ENCODE data around the gene SLC25A11. TPM values are rescaled to one million over a fixed set of nuclear protein-coding genes. Genes with fewer than 3 reads are reported as not detected.

SLC25A11 gene
- total and polyA plus RNA-seq, 4 donors = 34.8 to 72.1 (median 54.2) TPM

- DNase-seq (no peak), ATAC-seq (ENCODE audit: insufficient read depth, low FRiP score) (no peak)
- H3K9ac ChIP-seq (ENCODE audit: insufficient read depth in 1 of 2, low read length in 2 of 2) = no peak overlapping the region
- no peaks in the 10 kb centered on the region for H3K4me1 ChIP-seq (ENCODE audit: control insufficient read depth in 5 of 5, insufficient read depth in 5 of 5, low read length in 5 of 5)
- no peak overlapping the region for H3K27ac ChIP-seq (ENCODE audit: low read depth in 1 of 2, low read length in 1 of 2)
- no peak overlapping the region for H3K4me3 ChIP-seq
- H3K27me3 ChIP-seq (ENCODE audit: control insufficient read depth in 3 of 3, insufficient read depth in 3 of 3, low read length in 2 of 3) = no peaks in the 10 kb centered on the region
- WGBS, 2 donors = 92 to 96% methylated on average over 41 to 42 of the region's 42 CpGs
- H3K36me3 ChIP-seq (ENCODE audit: control insufficient read depth in 4 of 4, insufficient read depth in 4 of 4, low read length in 4 of 4) = peaks cover 7 to 83% (median 39%) of the 10 kb centered on the region in 4 donors
- H3K9me3 ChIP-seq (ENCODE audit: control insufficient read depth in 4 of 4, insufficient read depth in 3 of 4, low read length in 3 of 4) = no peaks in the 10 kb centered on the region
- TF ChIP-seq CTCF (IDR thresholded peaks at IDR 0.05; ENCODE audit: control extremely low read depth, extremely low read depth) = no peak
Observed at GRCh38 chr17:4891411-4892410, 48.1 kb downstream of the SLC25A11 start.

DNA sequence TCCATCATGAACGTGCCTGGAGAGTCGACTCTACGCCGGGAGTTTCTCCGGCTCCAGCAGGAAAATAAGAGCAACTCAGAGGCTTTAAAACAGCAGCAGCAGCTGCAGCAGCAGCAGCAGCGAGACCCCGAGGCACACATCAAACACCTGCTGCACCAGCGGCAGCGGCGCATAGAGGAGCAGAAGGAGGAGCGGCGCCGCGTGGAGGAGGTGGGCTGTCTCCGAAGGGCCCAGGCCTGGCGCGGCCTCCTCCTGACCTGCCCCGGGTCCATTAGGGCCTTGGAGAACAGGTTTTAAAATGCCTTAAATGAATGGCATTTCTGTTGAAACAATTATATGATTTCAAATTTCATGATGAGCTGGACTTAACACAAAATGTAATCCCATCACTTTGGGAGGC, 52.3 kb downstream of the SLC25A11 start:
- Histone ChIP-seq H3K4me1 (ENCODE audit: control insufficient read depth in 5 of 5, insufficient read depth in 5 of 5, low read length in 5 of 5) (no peaks in the 10 kb centered on the region), H3K4me3 (no peak overlapping the region), H3K9ac (ENCODE audit: insufficient read depth in 1 of 2, low read length in 2 of 2) (no peak overlapping the region), H3K36me3 (ENCODE audit: control insufficient read depth in 4 of 4, insufficient read depth in 4 of 4, low read length in 4 of 4) (peaks cover 7 to 70% (median 34%) of the 10 kb centered on the region in 4 donors), H3K9me3 (ENCODE audit: control insufficient read depth in 4 of 4, insufficient read depth in 3 of 4, low read length in 3 of 4) (no peaks in the 10 kb centered on the region), H3K27me3 (ENCODE audit: control insufficient read depth in 3 of 3, insufficient read depth in 3 of 3, low read length in 2 of 3) (no peaks in the 10 kb centered on the region), H3K27ac (ENCODE audit: low read depth in 1 of 2, low read length in 1 of 2) (no peak overlapping the region)
- DNase-seq = no peak
- ATAC-seq (ENCODE audit: insufficient read depth, low FRiP score) = no peak
- 92 to 93% methylated on average over 18 of the region's 18 CpGs for WGBS, 2 donors
- no peak for TF ChIP-seq CTCF (IDR thresholded peaks at IDR 0.05; ENCODE audit: control extremely low read depth, extremely low read depth)

Small RNA genes lying within 50 kb of the gene (small RNA-seq; reads per million reads assigned to genes)
- gene MIR6864 (ENCODE audit: low replicate concordance) (not detected), gene MIR6865 (ENCODE audit: low replicate concordance) (not detected)

Other genes with a start within 250 kb of the SLC25A11 start
- gene PELP1, start 235.9 kb downstream of the SLC25A11 start, total RNA-seq = 10 to 100 TPM; 26.6 to 53.9 TPM
- gene PELP1, start 235.9 kb downstream of the SLC25A11 start, polyA plus RNA-seq = 10 to 100 TPM; 21.0 to 28.6 TPM
- 100 to 1,000 TPM in 1 of 2 donors, 10 to 100 TPM in 1; 27.2 to 186 TPM for gene ARRB2, start 229.4 kb downstream of the SLC25A11 start, total RNA-seq
- gene ARRB2, start 229.4 kb downstream of the SLC25A11 start, polyA plus RNA-seq = 100 to 1,000 TPM in 1 of 2 donors, 10 to 100 TPM in 1; 98.5 to 222 TPM
- gene MED11, start 208.6 kb downstream of the SLC25A11 start, total RNA-seq = 10 to 100 TPM; 14.3 to 27.3 TPM
- gene MED11, start 208.6 kb downstream of the SLC25A11 start, polyA plus RNA-seq = 10 to 100 TPM; 31.4 to 48.5 TPM
- gene ZMYND15, start 200.2 kb downstream of the SLC25A11 start, total RNA-seq = 1 to 10 TPM; 2.3 to 9.0 TPM
- 1 to 10 TPM; 6.6 to 9.7 TPM for gene ZMYND15, start 200.2 kb downstream of the SLC25A11 start, polyA plus RNA-seq
- 100 to 1,000 TPM in 1 of 2 donors, 10 to 100 TPM in 1; 32.7 to 139 TPM for gene CXCL16, start 200.1 kb downstream of the SLC25A11 start, total RNA-seq
- 100 to 1,000 TPM in 1 of 2 donors, 10 to 100 TPM in 1; 82.3 to 252 TPM for gene CXCL16, start 200.1 kb downstream of the SLC25A11 start, polyA plus RNA-seq
- not detected for gene TM4SF5, start 168.2 kb downstream of the SLC25A11 start, total RNA-seq
- gene TM4SF5, start 168.2 kb downstream of the SLC25A11 start, polyA plus RNA-seq = not detected
- gene VMO1, start 153.7 kb downstream of the SLC25A11 start, total RNA-seq = 10 to 100 TPM in 1 of 2 donors, 1 to 10 TPM in 1; 2.1 to 14.0 TPM
- 10 to 100 TPM; 21.3 to 21.8 TPM for gene VMO1, start 153.7 kb downstream of the SLC25A11 start, polyA plus RNA-seq
- under 1 TPM in 1 of 2 donors, not detected in 1; 0.34 TPM for gene GLTPD2, start 151.1 kb downstream of the SLC25A11 start, total RNA-seq
- under 1 TPM in 1 of 2 donors, not detected in 1; 0.41 TPM for gene GLTPD2, start 151.1 kb downstream of the SLC25A11 start, polyA plus RNA-seq
- gene PSMB6, start 143.9 kb downstream of the SLC25A11 start, total RNA-seq = 100 to 1,000 TPM in 1 of 2 donors, 10 to 100 TPM in 1; 63.7 to 141 TPM
- 100 to 1,000 TPM; 172 to 237 TPM for gene PSMB6, start 143.9 kb downstream of the SLC25A11 start, polyA plus RNA-seq
- gene PLD2, start 132.9 kb downstream of the SLC25A11 start, total RNA-seq = 10 to 100 TPM; 27.1 to 42.3 TPM
- gene PLD2, start 132.9 kb downstream of the SLC25A11 start, polyA plus RNA-seq = 10 to 100 TPM; 18.0 to 22.4 TPM
- 10 to 100 TPM; 39.2 to 95.4 TPM for gene MINK1, start 106.7 kb downstream of the SLC25A11 start, total RNA-seq
- gene MINK1, start 106.7 kb downstream of the SLC25A11 start, polyA plus RNA-seq = 10 to 100 TPM; 36.5 to 62.8 TPM
- 1 to 10 TPM; 2.8 to 4.5 TPM for gene C17orf107, start 40.5 kb downstream of the SLC25A11 start, total RNA-seq
- 1 to 10 TPM; 1.3 to 2.7 TPM for gene C17orf107, start 40.5 kb downstream of the SLC25A11 start, polyA plus RNA-seq
- 1 to 10 TPM in 1 of 2 donors, under 1 TPM in 1; 0.77 to 1.2 TPM for gene CHRNE, start 36.9 kb downstream of the SLC25A11 start, total RNA-seq
- gene CHRNE, start 36.9 kb downstream of the SLC25A11 start, polyA plus RNA-seq = 1 to 10 TPM in 1 of 2 donors, under 1 TPM in 1; 0.61 to 2.3 TPM
- gene GP1BA, start 7.8 kb downstream of the SLC25A11 start, total RNA-seq = under 1 TPM; 0.18 to 0.94 TPM
- 1 to 10 TPM in 1 of 2 donors, under 1 TPM in 1; 0.26 to 1.4 TPM for gene GP1BA, start 7.8 kb downstream of the SLC25A11 start, polyA plus RNA-seq
- 100 to 1,000 TPM in 1 of 2 donors, 10 to 100 TPM in 1; 30.8 to 107 TPM for gene RNF167, start 222 bp upstream of the SLC25A11 start, total RNA-seq
- gene RNF167, start 222 bp upstream of the SLC25A11 start, polyA plus RNA-seq = 100 to 1,000 TPM in 1 of 2 donors, 10 to 100 TPM in 1; 86.7 to 142 TPM
- 100 to 1,000 TPM; 461 to 827 TPM for gene PFN1, start 8.5 kb upstream of the SLC25A11 start, total RNA-seq
- gene PFN1, start 8.5 kb upstream of the SLC25A11 start, polyA plus RNA-seq = 1,000 to 10,000 TPM in 1 of 2 donors, 100 to 1,000 TPM in 1; 671 to 2,264 TPM
- 10 to 100 TPM in 1 of 2 donors, 1 to 10 TPM in 1; 3.3 to 10.7 TPM for gene ENO3, start 11.1 kb upstream of the SLC25A11 start, total RNA-seq
- gene ENO3, start 11.1 kb upstream of the SLC25A11 start, polyA plus RNA-seq = 1 to 10 TPM; 7.2 to 9.3 TPM
- 10 to 100 TPM; 63.8 to 75.4 TPM for gene SPAG7, start 27.8 kb upstream of the SLC25A11 start, total RNA-seq
- gene SPAG7, start 27.8 kb upstream of the SLC25A11 start, polyA plus RNA-seq = 100 to 1,000 TPM in 1 of 2 donors, 10 to 100 TPM in 1; 76.2 to 101 TPM
- 10 to 100 TPM; 15.0 to 53.4 TPM for gene CAMTA2, start 47.6 kb upstream of the SLC25A11 start, total RNA-seq
- gene CAMTA2, start 47.6 kb upstream of the SLC25A11 start, polyA plus RNA-seq = 10 to 100 TPM; 45.8 to 66.3 TPM
- 1 to 10 TPM; 1.9 to 2.0 TPM for gene INCA1, start 57.5 kb upstream of the SLC25A11 start, total RNA-seq
- gene INCA1, start 57.5 kb upstream of the SLC25A11 start, polyA plus RNA-seq = 1 to 10 TPM in 1 of 2 donors, under 1 TPM in 1; 0.89 to 3.4 TPM
- 100 to 1,000 TPM in 1 of 2 donors, 10 to 100 TPM in 1; 48.0 to 190 TPM for gene KIF1C, start 57.9 kb upstream of the SLC25A11 start, total RNA-seq
- gene KIF1C, start 57.9 kb upstream of the SLC25A11 start, polyA plus RNA-seq = 10 to 100 TPM; 61.8 to 89.8 TPM
- 1 to 10 TPM in 1 of 2 donors, under 1 TPM in 1; 0.54 to 1.3 TPM for gene SLC52A1, start 95.4 kb upstream of the SLC25A11 start, total RNA-seq
- under 1 TPM; 0.47 to 0.71 TPM for gene SLC52A1, start 95.4 kb upstream of the SLC25A11 start, polyA plus RNA-seq
- gene ZFP3, start 138.4 kb upstream of the SLC25A11 start, total RNA-seq = 1 to 10 TPM; 4.8 to 7.3 TPM
- gene ZFP3, start 138.4 kb upstream of the SLC25A11 start, polyA plus RNA-seq = 1 to 10 TPM; 2.3 to 2.6 TPM
- 10 to 100 TPM in 1 of 2 donors, 1 to 10 TPM in 1; 9.6 to 14.1 TPM for gene ZNF232, start 171.8 kb upstream of the SLC25A11 start, total RNA-seq
- 1 to 10 TPM; 6.8 to 9.4 TPM for gene ZNF232, start 171.8 kb upstream of the SLC25A11 start, polyA plus RNA-seq
- under 1 TPM; 0.31 to 0.46 TPM for gene USP6, start 176.0 kb upstream of the SLC25A11 start, total RNA-seq
- under 1 TPM; 0.05 to 0.10 TPM for gene USP6, start 176.0 kb upstream of the SLC25A11 start, polyA plus RNA-seq

Data from lung (tissue), 13 donors.